CD8-positive, alpha-beta memory T cell (primary cell): ENCODE results near the gene DMWD. TPM values are rescaled to one million over a fixed set of nuclear protein-coding genes. Genes with fewer than 3 reads are reported as not detected.

Experiments used
- CTCF ChIA-PET: fragments of 350-600 bp; sonication (Branson Sonifier 250); formaldehyde crosslinking; loops from one replicate; lab custom pipeline; 2021; ENCODE audit warnings: antibody characterized with exemption; lab: Charles Lee
- POLR2A ChIA-PET: fragments of 350-600 bp; sonication (Branson Sonifier 250); formaldehyde crosslinking; loops from one replicate; lab custom pipeline; 2021; ENCODE audit warnings: antibody characterized with exemption; lab: Charles Lee
- DNase-seq, 5 donors: peaks; one replicate each; pipeline versions ENCODE4 v3.0.0 to v3.0.0-alpha.2; 2020 to 2022; ENCODE audit warnings: mixed read lengths in 1 of 5
- H3K27ac ChIP-seq: one replicate; pipeline ENCODE4 v1.7.0; 2013; ENCODE audit warnings: low read depth, mild to moderate bottlenecking, low read length, moderate library complexity
- H3K27me3 ChIP-seq: 2 replicates; pipeline ENCODE4 v1.7.0; 2013; ENCODE audit warnings: low read length, mild to moderate bottlenecking; ENCODE audit not compliant: insufficient read depth, poor library complexity, severe bottlenecking
- H3K36me3 ChIP-seq: 2 replicates; pipeline ENCODE4 v1.7.0; 2013; ENCODE audit warnings: mild to moderate bottlenecking, low read length, moderate library complexity; ENCODE audit not compliant: insufficient read depth
- H3K4me1 ChIP-seq: 2 replicates; pipeline ENCODE4 v1.7.0; 2013; ENCODE audit warnings: mild to moderate bottlenecking, low read length, moderate library complexity; ENCODE audit not compliant: insufficient read depth
- H3K4me3 ChIP-seq: 2 replicates; pipeline ENCODE4 v1.7.0; 2013; ENCODE audit warnings: mild to moderate bottlenecking, low read length
- H3K9me3 ChIP-seq: 2 replicates; pipeline ENCODE4 v1.7.0; 2013; ENCODE audit warnings: mild to moderate bottlenecking, low read length
- H3K27ac Mint-ChIP-seq, 8 donors: one replicate each; pipeline ENCODE4 v1.8.0; 2020 to 2021; ENCODE audit warnings: mixed read lengths in 8 of 8, mild to moderate bottlenecking in 6 of 8, inconsistent platforms in 3 of 8, moderate library complexity in 3 of 8
- H3K27me3 Mint-ChIP-seq, 2 donors: one replicate each; pipeline ENCODE4 v1.8.0; 2020 to 2021; ENCODE audit warnings: mixed read lengths in 2 of 2, mild to moderate bottlenecking in 1 of 2, moderate library complexity in 1 of 2
- H3K36me3 Mint-ChIP-seq, 3 donors: one replicate each; pipeline ENCODE4 v1.8.0; 2020 to 2021; ENCODE audit warnings: mixed read lengths in 3 of 3, inconsistent platforms in 1 of 3, mild to moderate bottlenecking in 1 of 3
- H3K4me1 Mint-ChIP-seq, 3 donors: one replicate each; pipeline ENCODE4 v1.8.0; 2020 to 2021; ENCODE audit warnings: mixed read lengths in 3 of 3, inconsistent platforms in 1 of 3, mild to moderate bottlenecking in 1 of 3
- H3K4me3 Mint-ChIP-seq, 7 donors: one replicate each; pipeline ENCODE4 v1.8.0; 2020 to 2021; ENCODE audit warnings: mixed read lengths in 7 of 7, mild to moderate bottlenecking in 6 of 7, moderate library complexity in 4 of 7, inconsistent platforms in 2 of 7
- H3K9me3 Mint-ChIP-seq, 5 donors: one replicate each; pipeline ENCODE4 v1.8.0; 2020 to 2022; ENCODE audit warnings: mixed read lengths in 5 of 5, mild to moderate bottlenecking in 3 of 5, moderate library complexity in 2 of 5, inconsistent platforms in 1 of 5
- polyA plus RNA-seq: library from polyadenylated mRNA; unstranded; fragments of 300-500 nt; fragmentation: Illumina TruSeq; gene quantifications from one replicate; pipeline ENCODE4 v1.2.3, GENCODE V29; 2021
- total RNA-seq, 2 experiments: library from RNA; stranded (reverse); gene quantifications; one replicate each; pipeline ENCODE4 v1.2.3, GENCODE V29; 2021

The DMWD gene
- total and polyA plus RNA-seq, 3 experiments from 2014 or later: 25.6 to 62.9 (median 57.6) TPM

GRCh38 chr19:45778010-45778661 is 14.5 kb downstream of the DMWD start:
- no peaks in the 10 kb centered on the region for H3K9me3 Mint-ChIP-seq
- ChIA-PET CTCF (interaction anchor here (1.5 to 2.4 kb wide), 2 partner anchors 8 to 39 kb away, joined by 5 to 15 read pairs; partner anchors contain the start of gene SIX5), POLR2A (no interaction called here)
- H3K27ac Mint-ChIP-seq: no peak overlapping the region
- H3K36me3 Mint-ChIP-seq: peaks cover 2 to 29% (median 14%) of the 10 kb centered on the region in 3 donors
- peak overlapping the region in 2 of 7 donors; percentile 82 to 84 for H3K4me3 Mint-ChIP-seq
- Histone ChIP-seq H3K4me1 (peaks cover 20% of the 10 kb centered on the region), H3K27me3 (peaks cover 5% of the 10 kb centered on the region), H3K9me3 (no peaks in the 10 kb centered on the region), H3K27ac (no peak overlapping the region), H3K4me3 (no peak overlapping the region), H3K36me3 (no peaks in the 10 kb centered on the region)
- H3K4me1 Mint-ChIP-seq: peaks cover 18 to 24% (median 18%) of the 10 kb centered on the region in 3 donors
- no peak for DNase-seq
- peaks cover 11 to 21% of the 10 kb centered on the region in 2 donors for H3K27me3 Mint-ChIP-seq

GRCh38 chr19:45777395-45777961 is 15.2 kb downstream of the DMWD start:
- CTCF ChIA-PET: interaction anchor here (1.4 kb wide), 1 partner anchor 22 kb away, joined by 4 read pairs; no protein-coding TSS in a partner anchor
- no peak for DNase-seq
- Mint-ChIP-seq H3K27ac (no peak overlapping the region), H3K27me3 (peaks cover 11 to 21% of the 10 kb centered on the region in 2 donors), H3K9me3 (no peaks in the 10 kb centered on the region), H3K36me3 (peaks cover 2 to 29% (median 14%) of the 10 kb centered on the region in 3 donors), H3K4me1 (peaks cover 18 to 24% (median 18%) of the 10 kb centered on the region in 3 donors), H3K4me3 (no peak overlapping the region)
- no peak overlapping the region for H3K4me3 ChIP-seq
- POLR2A ChIA-PET: no interaction called here
- peaks cover 5% of the 10 kb centered on the region for H3K27me3 ChIP-seq
- H3K27ac ChIP-seq: no peak overlapping the region
- H3K36me3 ChIP-seq: no peaks in the 10 kb centered on the region
- H3K9me3 ChIP-seq: no peaks in the 10 kb centered on the region
- H3K4me1 ChIP-seq: peaks cover 20% of the 10 kb centered on the region

- H3K9me3 ChIP-seq: no peaks in the 10 kb centered on the region
- H3K27ac Mint-ChIP-seq: no peak overlapping the region
- H3K4me1 ChIP-seq: peaks cover 13% of the 10 kb centered on the region
- peaks cover 2 to 31% (median 14%) of the 10 kb centered on the region in 3 donors for H3K36me3 Mint-ChIP-seq
- H3K36me3 ChIP-seq: no peaks in the 10 kb centered on the region
- POLR2A ChIA-PET: interaction anchor here (0.6 kb wide), 1 partner anchor 1207 kb away, joined by 4 read pairs; no protein-coding TSS in a partner anchor
- peaks cover 4 to 10% of the 10 kb centered on the region in 2 donors for H3K27me3 Mint-ChIP-seq
- peaks cover 2% of the 10 kb centered on the region for H3K27me3 ChIP-seq
- H3K27ac ChIP-seq: no peak overlapping the region
- DNase-seq: no peak
- no peak overlapping the region for H3K4me3 Mint-ChIP-seq
- no peaks in the 10 kb centered on the region for H3K9me3 Mint-ChIP-seq
- CTCF ChIA-PET: interaction anchor here (2.6 kb wide), 1 partner anchor 25 kb away, joined by 23 read pairs; no protein-coding TSS in a partner anchor
- H3K4me3 ChIP-seq: no peak overlapping the region
- H3K4me1 Mint-ChIP-seq: peaks cover 19 to 34% (median 22%) of the 10 kb centered on the region in 3 donors
Observed at GRCh38 chr19:45774765-45775164, 17.9 kb downstream of the DMWD start.

- no peak for DNase-seq
- Histone ChIP-seq H3K4me3 (no peak overlapping the region), H3K9me3 (no peaks in the 10 kb centered on the region), H3K27me3 (no peaks in the 10 kb centered on the region), H3K27ac (no peak overlapping the region), H3K4me1 (peaks cover under 1% of the 10 kb centered on the region), H3K36me3 (no peaks in the 10 kb centered on the region)
- ChIA-PET CTCF (interaction anchor here (0.6 to 2.6 kb wide), 3 partner anchors 24 to 81 kb away, joined by 3 to 23 read pairs (median 3); partner anchors contain the start of gene QPCTL), POLR2A (interaction anchor here (0.7 kb wide), 1 partner anchor 90 kb away, joined by 4 read pairs; no protein-coding TSS in a partner anchor)
- Mint-ChIP-seq H3K27ac (no peak overlapping the region), H3K4me1 (peaks cover 8 to 26% (median 12%) of the 10 kb centered on the region in 3 donors), H3K4me3 (no peak overlapping the region), H3K9me3 (no peaks in the 10 kb centered on the region), H3K27me3 (peaks cover 0 to 2% of the 10 kb centered on the region in 2 donors), H3K36me3 (peaks cover 2 to 25% (median 7%) of the 10 kb centered on the region in 3 donors)
Observed at GRCh38 chr19:45773384-45773783, 19.3 kb downstream of the DMWD start.

- DNase-seq: no peak
- Histone ChIP-seq H3K36me3 (no peaks in the 10 kb centered on the region), H3K9me3 (no peaks in the 10 kb centered on the region), H3K4me1 (no peaks in the 10 kb centered on the region), H3K27me3 (no peaks in the 10 kb centered on the region), H3K4me3 (no peak overlapping the region), H3K27ac (no peak overlapping the region)
- Mint-ChIP-seq H3K4me3 (no peak overlapping the region), H3K36me3 (peaks cover 2 to 24% (median 7%) of the 10 kb centered on the region in 3 donors), H3K27ac (no peak overlapping the region), H3K4me1 (peaks cover 7 to 29% (median 12%) of the 10 kb centered on the region in 3 donors), H3K9me3 (no peaks in the 10 kb centered on the region), H3K27me3 (peaks cover 0 to 2% of the 10 kb centered on the region in 2 donors)
- CTCF ChIA-PET: interaction anchor here (0.6 to 2.6 kb wide), 4 partner anchors 24 to 92 kb away, joined by 3 to 23 read pairs (median 3); partner anchors contain the start of gene QPCTL
- POLR2A ChIA-PET: no interaction called here
Observed at GRCh38 chr19:45772912-45773311, 19.7 kb downstream of the DMWD start.

- Histone ChIP-seq H3K9me3 (no peaks in the 10 kb centered on the region), H3K4me3 (no peak overlapping the region), H3K27me3 (no peaks in the 10 kb centered on the region), H3K36me3 (no peaks in the 10 kb centered on the region), H3K4me1 (no peaks in the 10 kb centered on the region), H3K27ac (no peak overlapping the region)
- peaks cover 2 to 19% (median 7%) of the 10 kb centered on the region in 3 donors for H3K36me3 Mint-ChIP-seq
- CTCF ChIA-PET: interaction anchor here (1.1 to 2.6 kb wide), 3 partner anchors 20 to 91 kb away, joined by 3 to 23 read pairs (median 4); partner anchors contain the start of gene DMWD
- peak overlapping the region in 4 of 7 donors; percentile 2 to 39 (median 23) for H3K4me3 Mint-ChIP-seq
- peaks cover 7 to 29% (median 12%) of the 10 kb centered on the region in 3 donors for H3K4me1 Mint-ChIP-seq
- POLR2A ChIA-PET: interaction anchor here (4.2 kb wide), 1 partner anchor 27 kb away, joined by 36 read pairs; no protein-coding TSS in a partner anchor
- H3K27me3 Mint-ChIP-seq: peaks cover 0 to 2% of the 10 kb centered on the region in 2 donors
- no peaks in the 10 kb centered on the region for H3K9me3 Mint-ChIP-seq
- DNase-seq: no peak
- H3K27ac Mint-ChIP-seq: peak overlapping the region in 1 of 8 donors; percentile 2
Observed at GRCh38 chr19:45772130-45772840, 20.4 kb downstream of the DMWD start.

- Histone ChIP-seq H3K9me3 (no peaks in the 10 kb centered on the region), H3K27ac (no peak overlapping the region), H3K4me1 (no peaks in the 10 kb centered on the region), H3K36me3 (no peaks in the 10 kb centered on the region), H3K27me3 (no peaks in the 10 kb centered on the region), H3K4me3 (no peak overlapping the region)
- POLR2A ChIA-PET: interaction anchor here (1.1 to 4.2 kb wide), 5 partner anchors 10 to 54 kb away, joined by 3 to 36 read pairs (median 4); partner anchors contain the start of gene DMWD
- Mint-ChIP-seq H3K36me3 (peaks cover 0 to 10% (median 0%) of the 10 kb centered on the region in 3 donors), H3K27ac (peak overlapping the region in 3 of 8 donors; percentile 38 to 100 (median 56)), H3K4me1 (peaks cover 7 to 29% (median 12%) of the 10 kb centered on the region in 3 donors), H3K9me3 (no peaks in the 10 kb centered on the region), H3K27me3 (peaks cover 0 to 1% of the 10 kb centered on the region in 2 donors), H3K4me3 (peak overlapping the region in 6 of 7 donors; percentile 29 to 52 (median 45))
- CTCF ChIA-PET: interaction anchor here (1.1 to 5.2 kb wide), 4 partner anchors 8 to 91 kb away, joined by 3 to 182 read pairs (median 10); partner anchors contain the start of gene DMWD
- no peak for DNase-seq
Observed at GRCh38 chr19:45771311-45771933, 21.2 kb downstream of the DMWD start.
